ENCODE measurements around the gene CSNK1E.

The CSNK1E gene

DNA sequence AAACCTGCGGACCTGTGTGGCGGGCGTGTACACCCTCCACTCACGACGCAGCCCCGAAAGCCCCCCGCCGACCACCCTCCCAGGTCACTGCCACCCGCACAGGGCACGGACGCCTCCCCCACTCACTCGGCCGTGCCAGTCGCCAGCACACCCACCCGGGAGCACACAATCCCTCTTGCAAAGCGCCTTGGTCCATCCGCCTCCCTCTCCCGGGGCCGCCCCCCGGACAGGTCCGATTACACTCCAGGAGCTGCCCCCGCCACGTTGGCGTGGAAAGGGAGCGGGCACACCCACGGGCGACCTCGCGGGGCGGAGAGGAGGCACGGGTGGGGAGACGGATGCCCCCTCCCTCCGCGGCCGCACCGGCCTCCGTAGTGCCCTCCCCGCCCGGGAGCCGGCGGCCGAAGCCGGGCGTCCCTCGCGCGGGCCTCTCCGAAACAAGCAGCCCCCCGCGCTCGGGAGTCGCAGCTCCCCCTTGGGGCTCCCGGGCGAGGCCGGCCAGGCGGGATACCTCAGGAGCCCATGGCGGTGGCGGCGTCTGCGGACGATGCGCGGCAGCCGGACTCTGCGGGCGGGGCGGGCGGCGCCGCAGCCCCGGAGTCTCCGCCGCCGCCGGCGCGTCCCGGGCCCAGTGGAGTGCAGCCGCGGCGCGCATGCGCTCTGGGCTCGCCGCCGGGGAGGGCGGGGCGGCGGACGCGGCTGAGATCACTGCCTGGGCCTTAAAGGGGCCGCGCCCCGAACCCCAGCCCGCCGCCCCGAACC is 44.7 kb downstream of the CSNK1E start, which contains the start of gene TMEM184B:
Gene TMEM184B, minus strand, starts transcription at position 638 of the 762 bp plus-strand sequence. CDS start 25,049 bp downstream, outside the sequence.
- DNase-seq = peak; percentile 64

DNA sequence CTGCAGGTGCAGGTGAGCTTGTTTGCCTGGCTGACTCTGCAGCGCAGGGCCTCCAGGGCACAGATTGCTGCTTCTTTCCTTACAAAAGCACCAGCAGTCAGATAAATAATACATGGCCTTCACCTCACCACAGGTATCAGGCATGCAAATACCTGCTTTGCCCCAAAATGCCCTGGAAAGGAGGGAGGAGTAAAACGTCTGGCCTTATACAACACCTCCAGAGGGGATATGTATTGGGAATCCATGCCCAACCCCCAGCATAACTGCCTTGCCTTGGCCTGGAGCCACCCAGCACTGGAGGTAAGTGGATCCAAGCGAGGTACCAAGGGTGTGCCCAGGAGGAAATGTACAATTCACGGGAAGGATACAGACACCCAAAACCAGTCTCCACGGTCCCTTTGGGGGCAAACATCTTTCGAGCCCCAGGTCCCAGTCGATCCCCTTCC is 45.3 kb downstream of the CSNK1E start:
- DNase-seq = peak; percentile 66

DNA sequence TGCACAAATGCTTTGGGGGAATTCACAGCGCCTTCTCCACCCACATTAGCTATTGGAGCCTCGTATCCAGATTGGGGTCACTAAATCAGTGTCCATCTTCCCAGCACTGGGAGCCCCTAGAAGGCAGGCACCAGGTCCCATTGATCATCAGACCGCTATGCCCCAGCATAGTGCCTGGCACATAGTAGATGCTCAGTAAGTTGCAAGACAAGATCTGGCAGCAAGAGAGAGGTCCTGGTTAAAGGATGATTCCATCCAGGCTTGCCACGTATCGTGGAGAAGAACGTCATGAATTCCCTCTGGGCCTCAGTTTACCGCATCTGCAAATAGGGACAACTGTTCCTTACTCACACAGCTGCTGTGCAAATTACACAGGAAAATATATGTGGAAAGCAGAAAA is 46.1 kb downstream of the CSNK1E start:
- no peak for DNase-seq

DNA sequence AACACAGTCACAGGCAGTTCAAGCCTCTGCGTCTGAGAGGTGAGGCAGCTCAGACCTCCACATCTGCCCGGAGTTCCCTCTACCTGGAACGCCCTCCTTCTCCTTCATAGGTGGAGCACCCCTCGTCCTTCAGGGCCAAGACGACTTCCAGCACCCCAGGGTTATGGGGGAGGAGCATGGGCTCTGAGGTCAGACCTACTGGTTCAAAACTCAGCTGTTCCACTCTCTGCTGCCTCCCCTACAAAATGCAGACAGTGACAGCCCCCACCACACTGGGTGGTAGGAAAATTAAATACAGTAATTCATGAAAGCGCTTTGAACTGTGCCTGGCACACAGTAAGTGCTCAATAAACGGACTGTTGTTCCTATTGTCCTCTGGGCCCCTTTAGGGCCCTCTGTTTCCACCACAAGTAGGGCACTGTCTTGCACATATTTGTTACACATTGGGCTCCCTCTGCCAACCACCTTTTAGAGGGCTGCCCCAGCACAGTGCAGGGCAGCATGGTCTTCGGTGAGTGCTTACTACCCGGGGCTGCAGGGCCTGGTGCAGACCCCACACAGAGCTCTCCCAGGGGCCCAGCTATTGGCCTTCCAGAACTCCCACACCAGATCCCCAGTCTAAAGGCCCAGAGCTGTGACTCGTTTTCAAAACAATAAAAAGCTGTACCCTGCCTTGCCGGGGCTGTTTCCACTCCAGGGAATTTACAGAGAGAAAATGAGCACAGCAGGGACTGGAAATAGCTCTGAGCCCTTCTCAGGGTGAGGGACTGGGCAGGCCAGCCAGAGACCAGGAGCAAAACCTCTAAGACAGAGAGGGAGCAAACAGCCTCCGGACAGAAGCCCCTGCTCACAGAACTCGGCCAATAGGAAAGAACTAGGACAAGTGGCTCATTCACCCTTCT is 46.9 kb downstream of the CSNK1E start:
- DNase-seq = no peak

DNA sequence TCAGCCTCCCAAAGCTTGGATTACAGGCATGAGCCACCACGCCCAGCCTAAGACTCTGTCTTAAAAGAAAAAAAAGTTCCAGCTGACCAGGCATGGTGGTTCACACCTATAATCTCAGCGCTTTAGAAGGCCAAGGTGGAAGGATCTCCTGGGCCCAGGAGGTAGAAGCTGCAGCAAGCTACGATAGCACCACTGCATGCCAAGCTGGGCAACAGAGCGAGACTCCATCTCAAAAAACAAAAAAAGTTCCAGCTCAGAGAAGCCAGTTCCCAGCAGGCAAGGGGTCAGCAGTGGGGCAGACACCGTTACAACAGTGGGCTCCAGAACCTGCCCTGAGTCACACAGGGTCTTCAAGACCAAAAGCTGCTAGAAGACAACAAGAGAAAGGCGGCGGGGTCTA is 47.8 kb downstream of the CSNK1E start:
- DNase-seq = no peak

DNA sequence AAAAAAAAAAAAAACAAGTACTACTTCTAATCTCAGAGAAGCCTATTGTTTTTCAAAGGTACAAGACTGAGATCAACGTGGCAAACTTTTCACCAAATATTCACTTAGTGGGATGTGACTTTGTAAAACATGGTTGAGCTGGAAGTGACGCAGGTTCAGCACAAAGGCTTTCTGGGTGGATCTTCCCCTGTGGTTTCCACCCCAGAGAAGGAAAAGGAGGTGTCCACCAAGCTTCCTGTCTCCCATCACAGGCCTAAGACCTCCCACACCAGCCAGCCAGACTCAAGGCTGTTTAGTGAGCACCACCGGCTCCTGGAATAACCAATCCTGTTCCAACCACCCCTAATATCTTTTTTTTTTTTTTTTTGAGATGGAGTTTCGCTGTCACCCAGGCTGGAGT is 50.1 kb downstream of the CSNK1E start:
- no peak for DNase-seq

DNA sequence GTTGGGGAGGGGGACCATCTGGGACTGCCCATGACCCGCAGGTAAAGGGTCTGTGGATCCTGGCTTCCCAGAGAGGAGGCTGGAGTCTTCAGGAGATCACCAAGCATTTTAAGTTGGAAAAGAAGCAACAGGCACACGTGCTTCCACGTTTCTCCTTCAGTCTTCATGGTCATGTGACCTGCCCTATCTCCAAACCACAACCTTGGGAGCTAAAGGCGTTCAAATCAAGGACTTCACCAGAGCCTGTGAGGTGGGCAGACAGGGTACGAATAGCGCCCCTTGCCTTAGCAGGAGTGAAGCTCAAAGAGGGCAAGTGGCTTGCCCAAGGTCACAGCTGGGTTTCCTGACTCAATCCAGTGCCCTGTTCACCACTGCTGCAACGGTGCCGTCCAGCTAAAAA is 51.1 kb downstream of the CSNK1E start:
- no peak for DNase-seq

DNA sequence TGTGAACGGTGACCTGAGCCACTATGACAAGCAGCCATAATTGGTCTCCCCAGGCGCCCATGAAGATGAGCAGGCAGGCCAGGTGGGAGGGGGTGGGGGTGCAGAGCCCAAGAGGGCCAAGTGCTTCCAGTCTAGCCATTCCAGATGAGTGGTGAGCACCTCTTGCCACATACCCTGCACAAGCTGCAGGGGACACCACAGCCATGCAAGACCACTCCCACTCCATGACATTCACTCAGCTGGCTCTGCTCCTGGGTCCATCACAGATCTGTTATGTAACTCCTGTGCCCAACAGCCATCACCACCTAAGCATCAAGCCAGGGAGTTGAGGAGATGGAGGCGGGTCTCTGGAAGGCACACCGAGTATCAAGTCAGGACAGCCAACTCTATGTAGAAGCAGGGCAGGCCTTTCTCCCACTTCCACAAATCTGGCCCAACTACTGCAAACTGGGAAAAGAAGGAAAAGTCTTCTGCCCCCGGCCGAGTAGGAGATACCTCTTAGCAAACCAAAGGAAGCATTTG is 52.9 kb downstream of the CSNK1E start:
- no peak for DNase-seq

DNA sequence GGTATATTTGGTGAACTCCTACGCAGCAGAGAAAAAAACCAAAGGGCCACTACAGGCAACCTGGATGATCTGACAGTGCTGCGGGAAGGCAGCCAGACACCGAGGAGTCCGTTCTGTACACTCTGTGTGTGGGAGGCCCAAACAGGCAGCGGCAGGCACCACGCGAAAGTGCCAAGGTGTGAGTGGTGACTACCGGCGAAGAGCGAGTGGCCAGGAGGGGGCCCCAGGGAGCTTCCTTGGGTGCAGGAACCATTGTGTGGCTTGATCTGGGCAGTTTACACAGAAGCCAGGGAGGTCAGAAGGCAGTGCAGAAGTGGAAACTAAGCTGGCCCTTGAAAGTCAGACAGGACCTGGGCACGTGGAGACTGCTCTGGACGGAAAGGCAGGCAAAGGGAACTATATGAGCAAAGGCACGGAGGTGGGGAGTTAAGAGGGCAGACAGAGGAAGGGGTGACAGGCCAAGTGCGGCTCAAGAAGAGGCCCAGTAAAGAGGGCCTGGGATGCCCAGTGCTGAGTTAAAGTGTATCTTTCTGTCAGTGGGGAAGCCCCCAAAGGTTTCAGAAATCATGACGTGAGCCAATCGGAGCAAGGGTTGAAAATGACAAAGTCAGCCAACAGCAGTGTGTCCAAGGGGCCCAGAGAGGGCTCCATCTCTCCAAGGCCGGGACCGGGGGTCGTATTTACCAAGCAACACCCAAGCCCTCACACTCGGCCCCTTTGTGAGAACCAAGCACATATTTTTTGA is 55.0 kb downstream of the CSNK1E start:
- DNase-seq = no peak

DNA sequence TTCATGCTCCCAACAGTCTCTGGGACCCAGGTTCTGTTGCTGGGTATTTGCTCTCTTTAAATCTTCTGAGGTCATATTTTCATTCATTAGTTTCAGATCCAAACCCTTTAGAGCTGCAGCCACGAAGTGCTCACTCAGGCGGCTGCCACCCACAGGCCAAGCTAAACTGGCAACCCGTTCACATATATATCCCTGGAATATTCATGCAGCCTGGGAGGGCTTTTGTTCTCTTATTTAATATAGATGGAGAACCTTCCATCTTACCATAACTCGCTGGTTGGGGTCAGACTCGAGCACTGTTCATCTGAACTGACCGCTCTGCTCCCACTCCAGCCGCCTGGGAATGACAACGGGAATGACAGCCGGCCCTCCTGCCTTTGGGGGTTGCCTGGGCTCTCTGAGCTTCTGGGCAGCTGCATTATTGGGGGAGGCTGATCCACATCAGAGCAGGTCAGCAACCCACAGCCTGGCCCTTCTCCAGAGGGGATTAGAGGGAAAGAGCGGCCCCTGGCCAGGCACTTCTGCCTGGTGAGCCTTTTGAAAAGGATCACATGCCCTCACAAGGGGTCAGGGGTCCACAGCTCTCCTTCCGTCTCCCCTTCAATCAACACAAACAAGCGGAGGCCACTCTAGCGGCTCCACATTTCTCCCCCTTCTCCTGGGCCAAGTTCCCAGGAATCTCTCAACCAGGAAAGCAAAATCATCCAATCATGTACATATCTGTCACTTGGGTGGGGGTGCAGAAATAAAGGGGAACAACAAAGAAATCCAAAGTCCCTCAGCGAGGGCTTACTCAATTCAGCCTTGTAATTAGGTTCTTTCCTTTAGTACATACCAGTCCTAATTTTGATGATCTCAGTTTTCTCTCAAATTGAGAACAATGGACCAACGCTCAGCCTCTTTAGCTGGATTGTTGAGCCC is 56.2 kb downstream of the CSNK1E start:
- no peak for DNase-seq

DNA sequence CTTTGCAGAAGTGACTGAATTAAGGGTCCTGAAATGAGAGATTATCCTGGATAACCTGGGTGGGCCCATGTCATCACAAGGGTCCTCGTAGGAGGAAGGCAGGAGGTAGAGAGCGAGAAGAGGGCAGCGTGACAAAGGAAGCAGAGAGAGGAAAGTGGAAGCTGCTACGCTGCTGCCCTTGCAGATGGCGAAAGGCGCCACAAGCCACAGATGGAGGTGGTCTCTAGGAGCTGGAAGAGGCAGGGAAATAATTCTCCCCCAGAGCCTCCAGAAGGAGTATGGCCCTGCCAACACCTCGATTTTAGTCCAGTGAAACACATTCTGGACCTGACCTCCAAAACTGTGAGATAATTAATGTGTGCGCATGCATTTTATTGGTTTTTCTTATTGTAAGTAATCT is 57.9 kb downstream of the CSNK1E start:
- no peak for DNase-seq

DNA sequence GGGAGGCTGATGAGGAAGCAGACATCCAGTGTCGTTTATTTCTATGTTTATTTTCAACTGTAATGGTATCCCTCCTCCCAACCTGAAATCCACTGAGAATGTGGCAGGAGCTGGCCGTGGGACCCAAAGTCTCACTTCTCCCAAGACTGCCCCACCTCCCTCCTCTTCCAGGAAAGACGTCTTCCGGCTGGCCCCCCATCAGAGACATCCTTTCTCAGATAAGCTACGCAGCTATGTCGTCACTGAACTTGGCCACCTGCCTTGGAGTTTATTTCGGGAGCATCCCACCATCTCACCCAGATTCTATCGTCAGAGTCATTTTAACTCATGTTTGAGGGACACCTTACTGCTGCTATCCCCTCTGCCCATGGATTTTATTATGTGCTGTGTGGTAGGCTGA is 58.3 kb downstream of the CSNK1E start:
- no peak for DNase-seq

DNA sequence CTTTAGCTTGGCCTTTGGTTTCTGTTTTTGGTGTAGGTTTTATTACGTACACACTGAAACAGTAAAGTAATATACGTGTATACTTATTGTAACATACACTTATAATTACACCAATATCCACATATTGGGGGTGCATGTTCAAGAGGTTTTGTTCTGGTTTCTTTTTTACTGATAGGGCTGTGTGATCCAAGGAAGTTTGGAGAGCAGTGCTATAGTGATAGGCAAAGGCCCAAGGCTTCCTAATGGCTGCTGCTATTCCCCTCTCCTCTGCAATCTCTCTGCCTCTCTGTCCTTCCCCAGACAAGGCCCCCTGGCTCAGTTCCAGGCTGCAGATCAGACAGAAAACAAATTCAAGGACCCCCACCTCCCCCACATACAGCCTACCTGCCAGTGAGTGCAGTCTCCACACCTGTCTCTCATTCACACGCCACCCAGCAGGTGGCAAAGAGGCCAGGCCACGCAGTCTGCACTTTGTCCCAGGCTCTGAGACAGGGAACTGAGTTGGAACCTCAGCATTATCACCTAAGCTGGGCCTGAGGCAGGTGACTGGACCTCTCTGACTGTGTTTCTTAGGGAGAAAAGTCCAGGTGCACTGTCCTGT is 59.5 kb downstream of the CSNK1E start:
- DNase-seq = peak; percentile 71

DNA sequence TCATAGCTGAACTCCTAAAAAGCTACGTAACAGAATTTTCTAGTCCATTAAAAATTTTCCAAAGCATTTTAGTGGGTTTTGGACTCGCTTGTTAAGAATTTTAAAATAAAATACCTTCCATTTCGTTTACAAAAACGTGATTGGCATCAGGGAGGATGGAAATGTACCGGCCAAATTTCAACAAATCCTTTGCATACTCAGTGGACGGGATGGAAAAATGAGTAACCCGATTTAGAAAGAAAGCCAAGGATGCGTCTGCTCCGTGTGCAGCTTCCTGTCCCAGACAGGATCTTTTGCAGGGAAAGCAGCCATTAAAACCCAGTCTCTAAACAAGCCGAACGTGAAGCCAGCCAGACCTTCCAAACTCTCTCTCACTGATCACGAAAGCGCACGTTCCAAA is 60.1 kb downstream of the CSNK1E start:
- DNase-seq = no peak

DNA sequence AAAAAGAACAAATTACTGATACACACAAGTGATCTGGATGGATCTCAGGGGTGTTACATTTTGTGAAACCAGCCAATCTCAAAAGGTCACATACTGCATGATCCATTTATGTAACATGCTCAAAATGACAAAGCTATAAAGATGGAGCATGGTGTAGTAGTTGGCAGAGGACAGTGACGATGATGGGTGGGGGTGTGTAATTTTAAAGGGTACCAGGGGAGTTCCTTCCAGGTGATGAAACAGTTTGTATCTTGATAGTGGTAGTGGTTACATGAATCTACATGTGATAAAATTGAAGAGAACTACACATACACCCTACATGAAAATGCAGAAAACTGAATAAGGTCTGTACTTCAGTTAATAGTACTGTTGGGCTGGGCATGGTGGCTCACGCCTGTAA is 61.5 kb downstream of the CSNK1E start:
- no peak for DNase-seq

DNA sequence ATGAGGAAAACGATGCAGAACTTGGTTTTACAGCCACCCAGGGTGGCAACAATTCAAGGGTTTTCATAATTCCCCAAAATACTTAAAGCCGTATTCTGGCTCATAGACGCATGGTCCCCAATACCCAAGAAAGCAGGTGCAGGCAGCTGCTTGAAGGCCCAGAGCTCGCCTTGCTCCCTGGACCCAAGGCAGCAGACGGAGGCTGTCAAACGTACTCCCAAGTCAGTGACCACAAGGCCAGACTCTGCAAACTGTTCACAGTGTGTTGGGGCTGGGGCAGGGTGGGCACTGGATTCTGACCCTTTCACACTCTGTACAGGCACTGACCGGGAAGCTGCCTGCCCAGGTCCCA is 65.9 kb downstream of the CSNK1E start:
- no peak for DNase-seq

DNA sequence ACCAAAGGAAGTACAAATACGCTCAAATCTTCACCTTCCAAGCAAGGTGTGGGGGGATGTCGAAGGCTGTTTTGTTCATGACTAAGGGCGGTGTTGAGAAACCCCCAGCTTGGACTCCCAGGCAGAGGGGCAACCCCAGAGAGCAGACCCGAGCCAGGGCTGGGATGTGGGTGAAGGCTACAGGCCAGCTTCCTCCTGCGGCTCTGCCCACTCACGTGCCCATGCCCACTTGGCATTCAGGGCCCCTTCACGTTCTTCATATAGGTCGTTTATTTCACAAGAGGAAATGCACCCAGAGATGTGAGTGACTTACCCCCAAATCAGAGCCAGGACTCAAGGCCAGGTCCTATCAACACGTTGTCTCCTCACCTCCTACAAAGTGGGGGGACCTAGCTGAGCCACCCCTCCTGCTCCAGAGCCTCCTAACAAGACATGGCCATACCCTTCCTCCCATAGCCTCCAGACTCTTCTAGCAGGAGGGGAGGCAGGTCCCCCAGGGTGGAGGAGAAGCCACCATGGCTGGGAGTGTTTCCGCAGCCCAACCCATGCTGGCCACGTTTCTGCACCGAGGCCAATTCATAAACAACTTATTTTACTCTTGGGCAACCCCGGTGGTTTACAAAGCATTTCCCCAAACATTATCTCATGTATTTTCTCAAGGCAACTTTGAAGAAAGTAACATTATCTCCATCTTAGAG is 66.4 kb downstream of the CSNK1E start:
- no peak for DNase-seq

DNA sequence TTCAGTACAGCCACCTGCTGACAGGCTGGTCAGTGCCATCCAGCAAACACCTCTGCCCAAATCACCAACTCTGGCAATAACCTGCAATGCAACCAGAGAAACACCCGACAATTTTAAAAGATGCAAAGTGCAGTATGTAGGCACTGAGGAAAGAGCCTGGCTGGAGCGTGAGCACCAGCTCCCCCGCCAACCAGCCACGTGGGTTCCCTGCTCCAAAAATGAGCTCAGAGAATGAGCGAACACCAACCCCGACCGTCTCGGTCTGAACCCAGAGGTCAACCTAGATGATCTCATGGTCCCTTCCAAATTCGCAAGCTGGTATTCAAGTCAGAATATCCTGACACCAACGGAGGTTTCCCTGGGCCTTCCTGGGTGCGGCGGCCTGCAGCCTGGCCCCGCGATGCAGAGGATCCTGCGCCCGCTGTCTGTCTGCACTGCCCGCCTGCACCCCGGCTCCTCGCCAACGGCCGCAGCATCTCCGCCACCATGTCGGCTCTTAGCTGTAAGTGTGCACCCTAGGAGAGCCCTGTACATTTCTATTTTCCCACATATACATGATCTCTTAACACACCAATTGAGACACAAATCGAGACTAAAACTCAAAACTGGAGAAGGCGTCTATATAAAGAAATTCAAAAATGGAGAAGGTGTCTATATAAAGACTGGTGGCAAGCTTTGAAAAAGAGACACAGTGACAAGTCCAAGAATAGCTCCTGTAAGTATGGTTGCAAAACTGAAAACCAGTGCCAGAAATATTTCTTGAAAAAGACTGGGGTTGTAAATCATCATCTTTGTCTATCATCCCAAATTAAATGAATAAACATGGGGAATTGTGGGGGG is 67.2 kb downstream of the CSNK1E start:
- DNase-seq = no peak

DNA sequence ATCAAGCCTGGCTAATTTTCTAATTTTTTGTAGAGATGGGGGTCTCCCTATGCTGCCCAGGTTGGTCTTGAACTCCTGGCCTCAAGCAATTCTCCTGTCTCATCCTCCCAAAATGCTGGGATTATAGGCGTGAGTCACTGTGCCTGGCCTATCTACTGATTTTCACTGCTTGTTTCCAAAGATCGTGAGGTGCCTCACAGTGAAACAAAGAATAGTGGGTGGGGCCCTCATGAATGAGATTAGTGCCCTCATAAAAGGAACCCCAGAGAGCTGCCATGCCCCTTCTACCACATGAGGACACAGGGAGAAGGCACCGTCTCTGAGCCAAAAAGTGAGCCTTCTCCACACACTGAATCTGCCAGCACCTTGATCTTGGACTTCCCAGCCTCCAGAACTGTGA is 67.9 kb downstream of the CSNK1E start:
- DNase-seq = no peak

DNA sequence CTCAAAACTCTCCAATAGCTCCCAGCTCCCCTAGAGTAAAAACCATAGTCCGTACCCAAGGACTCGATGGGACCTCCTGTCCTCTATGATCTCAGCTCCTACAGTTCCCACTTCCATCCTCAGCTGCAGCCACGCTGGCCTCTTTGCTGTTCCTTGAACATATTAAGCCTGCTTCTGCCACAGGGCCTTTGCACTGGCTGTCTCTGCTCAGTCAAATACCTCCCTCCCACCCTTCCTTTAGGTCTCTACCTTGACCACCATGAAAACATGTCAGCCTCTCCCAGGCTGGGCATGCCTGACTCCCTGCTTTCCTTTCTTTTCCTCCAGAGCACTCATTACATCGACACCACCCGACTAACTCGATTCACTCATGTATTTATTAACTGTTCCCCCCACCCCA is 69.0 kb downstream of the CSNK1E start:
- DNase-seq = no peak
